ENCODE results near the gene USP54.

GRCh38 chr10:73545357-73545756, 45.8 kb downstream of the USP54 start:
- TF ChIP-seq CTCF (IDR thresholded peaks at IDR 0.05; ENCODE audit: poor library complexity, severe bottlenecking) (no peak), POLR2AphosphoS5 (IDR thresholded peaks at IDR 0.05) (no peak), MXI1 (conservative IDR thresholded peaks at IDR 0.05; ENCODE audit: poor library complexity, severe bottlenecking) (no peak), TAF1 (IDR thresholded peaks at IDR 0.05; ENCODE audit: low read depth) (no peak), SMC3 (conservative IDR thresholded peaks at IDR 0.05; ENCODE audit: poor library complexity) (no peak)

Measured in neural cell (in vitro differentiated cells).